NK-92 (cell line): ENCODE data around the gene KLC4.

Source experiments
- DNase-seq: peaks from one replicate; lab custom pipeline; 2025; ENCODE audit not compliant: unreplicated experiment; lab: John Stamatoyannopoulos, UW

Gene KLC4

GRCh38 chr6:43123461-43124314 lies 64.3 kb downstream of the KLC4 start:
- DNase-seq: no peak

GRCh38 chr6:43124481-43124880 lies 65.0 kb downstream of the KLC4 start:
- no peak for DNase-seq
